Measurements from ENCODE around the gene FNDC3B. TPM values are rescaled to one million over a fixed set of nuclear protein-coding genes. Genes with fewer than 3 reads are reported as not detected.

The FNDC3B gene
- total and polyA plus RNA-seq, 10 donors = 3.1 to 149 (median 103) TPM

- Histone ChIP-seq H3K4me1 (peaks cover 0 to 56% (median 29%) of the 10 kb centered on the region in 6 donors), H3K4me3 (no peak overlapping the region), H3K36me3 (peaks cover 0 to 71% (median 7%) of the 10 kb centered on the region in 6 donors), H3K27me3 (replicated peaks in 1 of 7) (no peaks in the 10 kb centered on the region), H3K9me3 (no peaks in the 10 kb centered on the region), H3K27ac (peak overlapping the region in 6 of 8 donors; percentile 22 to 83 (median 65))
- intact Hi-C loops (cut with DNase I; ENCODE audit: low total_unique reads) = loop anchor here (10.0 kb wide), 1 partner anchor 286 kb away; the partner anchor contains the start of gene FNDC3B
- no peak for TF ChIP-seq POLR2A (IDR thresholded peaks at IDR 0.05)
- TF ChIP-seq POLR2AphosphoS5 (IDR thresholded peaks at IDR 0.05) = no peak
- TF ChIP-seq CTCF (IDR thresholded peaks at IDR 0.05 in 8 of 11, conservative IDR thresholded peaks at IDR 0.05 in 3 of 11) = no peak
- no peak for DNase-seq
- WGBS, 5 donors = 45 to 68% (median 51%) methylated on average over 2 of the region's 2 CpGs
Observed at GRCh38 chr3:172320468-172320867, 281.1 kb downstream of the FNDC3B start.

- 43 to 57% (median 44%) methylated on average over 2 of the region's 2 CpGs for WGBS, 5 donors
- Histone ChIP-seq H3K4me1 (peaks cover 0 to 51% (median 27%) of the 10 kb centered on the region in 6 donors), H3K9me3 (no peaks in the 10 kb centered on the region), H3K27me3 (replicated peaks in 1 of 7) (no peaks in the 10 kb centered on the region), H3K36me3 (peaks cover 0 to 76% (median 8%) of the 10 kb centered on the region in 6 donors), H3K4me3 (no peak overlapping the region), H3K27ac (peak overlapping the region in 6 of 8 donors; percentile 22 to 83 (median 65))
- intact Hi-C loops (cut with DNase I; ENCODE audit: low total_unique reads) = loop anchor here (10.0 kb wide), 1 partner anchor 286 kb away; the partner anchor contains the start of gene FNDC3B
- TF ChIP-seq POLR2A (IDR thresholded peaks at IDR 0.05) (no peak), CTCF (IDR thresholded peaks at IDR 0.05 in 8 of 11, conservative IDR thresholded peaks at IDR 0.05 in 3 of 11) (peak in 1 of 11 experiments; percentile 30), POLR2AphosphoS5 (IDR thresholded peaks at IDR 0.05) (no peak)
- no peak for DNase-seq
Observed at GRCh38 chr3:172321035-172321434, 281.7 kb downstream of the FNDC3B start.

- intact Hi-C loops (cut with DNase I; ENCODE audit: low total_unique reads) = loop anchor here (10.0 kb wide), 1 partner anchor 289 kb away; the partner anchor contains the start of gene FNDC3B
- Histone ChIP-seq H3K36me3 (peaks cover 0 to 86% (median 9%) of the 10 kb centered on the region in 6 donors), H3K27me3 (replicated peaks in 1 of 7) (no peaks in the 10 kb centered on the region), H3K9me3 (no peaks in the 10 kb centered on the region), H3K27ac (peak overlapping the region in 3 of 8 donors; percentile 8 to 81 (median 43)), H3K4me3 (no peak overlapping the region), H3K4me1 (peaks cover 0 to 23% (median 6%) of the 10 kb centered on the region in 6 donors)
- WGBS, 5 donors = 75 to 85% (median 85%) methylated on average over 10 of the region's 10 CpGs
- DNase-seq = no peak
- TF ChIP-seq POLR2A (IDR thresholded peaks at IDR 0.05) (no peak), POLR2AphosphoS5 (IDR thresholded peaks at IDR 0.05) (no peak), CTCF (IDR thresholded peaks at IDR 0.05 in 8 of 11, conservative IDR thresholded peaks at IDR 0.05 in 3 of 11) (no peak)
Observed at GRCh38 chr3:172323894-172324610, 284.7 kb downstream of the FNDC3B start.

- no peak overlapping the region for H3K4me3 ChIP-seq
- intact Hi-C loops (cut with DNase I; ENCODE audit: low total_unique reads) = loop anchor here (10.0 kb wide), 1 partner anchor 290 kb away; the partner anchor contains the start of gene FNDC3B
- peak overlapping the region in 2 of 8 donors; percentile 43 to 81 for H3K27ac ChIP-seq
- peaks cover 0 to 86% (median 13%) of the 10 kb centered on the region in 6 donors for H3K36me3 ChIP-seq
- TF ChIP-seq POLR2AphosphoS5 (IDR thresholded peaks at IDR 0.05) (peak in 1 of 3 donors; percentile 18), CTCF (IDR thresholded peaks at IDR 0.05 in 8 of 11, conservative IDR thresholded peaks at IDR 0.05 in 3 of 11) (no peak), POLR2A (IDR thresholded peaks at IDR 0.05) (no peak)
- peaks cover 0 to 18% (median 4%) of the 10 kb centered on the region in 6 donors for H3K4me1 ChIP-seq
- DNase-seq = no peak
- WGBS, 5 donors = 92 to 96% (median 95%) methylated on average over 7 of the region's 7 CpGs
- H3K9me3 ChIP-seq = no peaks in the 10 kb centered on the region
- H3K27me3 ChIP-seq (replicated peaks in 1 of 7) = no peaks in the 10 kb centered on the region
Observed at GRCh38 chr3:172324611-172325203, 285.3 kb downstream of the FNDC3B start.
